ENCODE results near the gene CIDEC. TPM values are rescaled to one million over a fixed set of nuclear protein-coding genes. Genes with fewer than 3 reads are reported as not detected.
A peak's percentile ranks its signal among the peaks of the same experiment; 100 is the strongest.

The CIDEC gene
- total RNA-seq, 3 donors from 2014 or later, result 92.3 to 1,697 (median 153) TPM

GRCh38 chr3:9887480-9887879 lies 7.4 kb upstream of the CIDEC start:
- no peak for TF ChIP-seq POLR2AphosphoS5 (IDR thresholded peaks at IDR 0.05)
- TF ChIP-seq, protein P1, sequence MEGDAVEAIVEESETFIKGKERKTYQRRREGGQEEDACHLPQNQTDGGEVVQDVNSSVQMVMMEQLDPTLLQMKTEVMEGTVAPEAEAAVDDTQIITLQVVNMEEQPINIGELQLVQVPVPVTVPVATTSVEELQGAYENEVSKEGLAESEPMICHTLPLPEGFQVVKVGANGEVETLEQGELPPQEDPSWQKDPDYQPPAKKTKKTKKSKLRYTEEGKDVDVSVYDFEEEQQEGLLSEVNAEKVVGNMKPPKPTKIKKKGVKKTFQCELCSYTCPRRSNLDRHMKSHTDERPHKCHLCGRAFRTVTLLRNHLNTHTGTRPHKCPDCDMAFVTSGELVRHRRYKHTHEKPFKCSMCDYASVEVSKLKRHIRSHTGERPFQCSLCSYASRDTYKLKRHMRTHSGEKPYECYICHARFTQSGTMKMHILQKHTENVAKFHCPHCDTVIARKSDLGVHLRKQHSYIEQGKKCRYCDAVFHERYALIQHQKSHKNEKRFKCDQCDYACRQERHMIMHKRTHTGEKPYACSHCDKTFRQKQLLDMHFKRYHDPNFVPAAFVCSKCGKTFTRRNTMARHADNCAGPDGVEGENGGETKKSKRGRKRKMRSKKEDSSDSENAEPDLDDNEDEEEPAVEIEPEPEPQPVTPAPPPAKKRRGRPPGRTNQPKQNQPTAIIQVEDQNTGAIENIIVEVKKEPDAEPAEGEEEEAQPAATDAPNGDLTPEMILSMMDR (IDR thresholded peaks at IDR 0.05), result no peak
- TF ChIP-seq POLR2A (IDR thresholded peaks at IDR 0.05), result no peak
- Histone ChIP-seq H3K27ac (no peak overlapping the region), H3K27me3 (no peaks in the 10 kb centered on the region), H3K4me1 (no peaks in the 10 kb centered on the region), H3K9me3 (no peaks in the 10 kb centered on the region), H3K36me3 (no peaks in the 10 kb centered on the region), H3K4me3 (no peak overlapping the region)
- DNase-seq (ENCODE audit: low spot score in 2 of 2), result no peak
- intact Hi-C loops (cut with DNase I; ENCODE audit: low total_unique reads), result no loop called here

- no peak for DNase-seq (ENCODE audit: low spot score in 2 of 2)
- TF ChIP-seq, protein P1 (IDR thresholded peaks at IDR 0.05), result no peak
- TF ChIP-seq POLR2AphosphoS5 (IDR thresholded peaks at IDR 0.05) (no peak), POLR2A (IDR thresholded peaks at IDR 0.05) (no peak)
- Histone ChIP-seq H3K36me3 (no peaks in the 10 kb centered on the region), H3K27me3 (no peaks in the 10 kb centered on the region), H3K4me1 (no peaks in the 10 kb centered on the region), H3K27ac (no peak overlapping the region), H3K4me3 (no peak overlapping the region), H3K9me3 (no peaks in the 10 kb centered on the region)
- intact Hi-C loops (cut with DNase I; ENCODE audit: low total_unique reads), result no loop called here
Observed at GRCh38 chr3:9886328-9886727, 6.3 kb upstream of the CIDEC start.

GRCh38 chr3:9884555-9885165 lies 4.6 kb upstream of the CIDEC start:
- TF ChIP-seq POLR2A (IDR thresholded peaks at IDR 0.05) (no peak), POLR2AphosphoS5 (IDR thresholded peaks at IDR 0.05) (no peak)
- TF ChIP-seq, protein P1 (IDR thresholded peaks at IDR 0.05), result no peak
- Histone ChIP-seq H3K9me3 (no peaks in the 10 kb centered on the region), H3K27ac (no peak overlapping the region), H3K36me3 (no peaks in the 10 kb centered on the region), H3K27me3 (no peaks in the 10 kb centered on the region), H3K4me3 (no peak overlapping the region), H3K4me1 (no peaks in the 10 kb centered on the region)
- intact Hi-C loops (cut with DNase I; ENCODE audit: low total_unique reads), result no loop called here
- DNase-seq (ENCODE audit: low spot score in 2 of 2), result no peak

GRCh38 chr3:9883706-9884554 lies 3.9 kb upstream of the CIDEC start:
- Histone ChIP-seq H3K27me3 (no peaks in the 10 kb centered on the region), H3K9me3 (no peaks in the 10 kb centered on the region), H3K27ac (peak overlapping the region in 1 of 2 donors; percentile 16), H3K4me1 (no peaks in the 10 kb centered on the region), H3K36me3 (no peaks in the 10 kb centered on the region), H3K4me3 (no peak overlapping the region)
- TF ChIP-seq POLR2A (IDR thresholded peaks at IDR 0.05) (no peak), POLR2AphosphoS5 (IDR thresholded peaks at IDR 0.05) (no peak)
- TF ChIP-seq, protein P1 (IDR thresholded peaks at IDR 0.05), result no peak
- intact Hi-C loops (cut with DNase I; ENCODE audit: low total_unique reads), result no loop called here
- no peak for DNase-seq (ENCODE audit: low spot score in 2 of 2)

- no peak overlapping the region for H3K27ac ChIP-seq
- no peaks in the 10 kb centered on the region for H3K9me3 ChIP-seq
- intact Hi-C loops (cut with DNase I; ENCODE audit: low total_unique reads), result no loop called here
- H3K4me1 ChIP-seq, result no peaks in the 10 kb centered on the region
- no peak for DNase-seq (ENCODE audit: low spot score in 2 of 2)
- H3K36me3 ChIP-seq, result no peaks in the 10 kb centered on the region
- TF ChIP-seq, protein P1 (IDR thresholded peaks at IDR 0.05), result no peak
- no peak for TF ChIP-seq POLR2AphosphoS5 (IDR thresholded peaks at IDR 0.05)
- TF ChIP-seq POLR2A (IDR thresholded peaks at IDR 0.05), result no peak
- no peaks in the 10 kb centered on the region for H3K27me3 ChIP-seq
- no peak overlapping the region for H3K4me3 ChIP-seq
Observed at GRCh38 chr3:9881441-9881840, 1.4 kb upstream of the CIDEC start.

Data from breast epithelium (tissue), 4 donors.